ENCODE results near the gene BCAP29. TPM values are rescaled to one million over a fixed set of nuclear protein-coding genes. Genes with fewer than 3 reads are reported as not detected.

The BCAP29 gene
- total RNA-seq, 2 experiments from 2014 or later = 18.9 to 21.0 TPM

GRCh38 chr7:107563081-107563774 lies 16.8 kb upstream of the BCAP29 start:
- H3K4me1 Mint-ChIP-seq (ENCODE audit: low read depth) = peaks cover 61% of the 10 kb centered on the region
- H3K36me3 Mint-ChIP-seq (ENCODE audit: low read depth) = peaks cover 13% of the 10 kb centered on the region
- no peaks in the 10 kb centered on the region for H3K9me3 Mint-ChIP-seq
- intact Hi-C loops (cut with micrococcal nuclease) = loop anchor here (1.0 to 5.0 kb wide), 8 partner anchors 17 to 964 kb away; partner anchors contain the start of genes BCAP29, DLD and PNPLA8
- H3K27me3 Mint-ChIP-seq (ENCODE audit: low read depth) = no peaks in the 10 kb centered on the region
- peak overlapping the region; percentile 87 for H3K27ac Mint-ChIP-seq
- CTCF ChIA-PET = interaction anchor here (1.3 to 1.4 kb wide), 2 partner anchors 82 to 180 kb away, joined by 3 to 4 read pairs; no protein-coding TSS in a partner anchor
- H3K4me3 Mint-ChIP-seq = peak overlapping the region; percentile 82
- DNase-seq = no peak

GRCh38 chr7:107563775-107564552 lies 16.1 kb upstream of the BCAP29 start, which contains the start of the genes COG5 and DUS4L:
COG5 (minus strand) TSS chr7:107563920; CDS start chr7:107563896, 24 bp downstream.
DUS4L (plus strand) TSS chr7:107563971; CDS start chr7:107567071, 3,100 bp downstream.
- Mint-ChIP-seq H3K27me3 (ENCODE audit: low read depth) (no peaks in the 10 kb centered on the region), H3K27ac (peak within 1 kb of the TSS; percentile 92), H3K4me1 (ENCODE audit: low read depth) (peaks cover 61% of the 10 kb centered on the region), H3K9me3 (no peaks in the 10 kb centered on the region), H3K36me3 (ENCODE audit: low read depth) (peaks cover 15% of the 10 kb centered on the region), H3K4me3 (peak within 1 kb of the TSS; percentile 82)
- DNase-seq = peak; percentile 87
- intact Hi-C loops (cut with micrococcal nuclease) = loop anchor here (1.0 to 5.0 kb wide), 9 partner anchors 16 to 963 kb away; partner anchors contain the start of genes BCAP29, DLD and PNPLA8
- CTCF ChIA-PET = interaction anchor here (0.5 to 1.4 kb wide), 3 partner anchors 81 to 555 kb away, joined by 3 to 4 read pairs (median 4); no protein-coding TSS in a partner anchor

GRCh38 chr7:107564553-107565298 lies 15.3 kb upstream of the BCAP29 start:
- CTCF ChIA-PET = interaction anchor here (1.3 to 1.4 kb wide), 3 partner anchors 15 to 179 kb away, joined by 3 to 4 read pairs (median 4); partner anchors contain the start of gene BCAP29
- H3K36me3 Mint-ChIP-seq (ENCODE audit: low read depth) = peaks cover 15% of the 10 kb centered on the region
- no peaks in the 10 kb centered on the region for H3K9me3 Mint-ChIP-seq
- peak overlapping the region; percentile 82 for H3K4me3 Mint-ChIP-seq
- DNase-seq = no peak
- peak overlapping the region; percentile 92 for H3K27ac Mint-ChIP-seq
- H3K27me3 Mint-ChIP-seq (ENCODE audit: low read depth) = no peaks in the 10 kb centered on the region
- peaks cover 54% of the 10 kb centered on the region for H3K4me1 Mint-ChIP-seq (ENCODE audit: low read depth)
- intact Hi-C loops (cut with micrococcal nuclease) = loop anchor here (1.0 to 5.0 kb wide), 3 partner anchors 160 to 963 kb away; partner anchors contain the start of gene PNPLA8

GRCh38 chr7:107570298-107570697 lies 9.7 kb upstream of the BCAP29 start:
- CTCF ChIA-PET = no interaction called here
- no peak overlapping the region for H3K4me3 Mint-ChIP-seq
- intact Hi-C loops (cut with micrococcal nuclease) = no loop called here

GRCh38 chr7:107573537-107573936 lies 6.5 kb upstream of the BCAP29 start:
- Mint-ChIP-seq H3K4me1 (ENCODE audit: low read depth) (peaks cover 2% of the 10 kb centered on the region), H3K36me3 (ENCODE audit: low read depth) (peaks cover 7% of the 10 kb centered on the region), H3K9me3 (no peaks in the 10 kb centered on the region), H3K4me3 (no peak overlapping the region), H3K27ac (no peak overlapping the region), H3K27me3 (ENCODE audit: low read depth) (no peaks in the 10 kb centered on the region)
- DNase-seq = no peak
- CTCF ChIA-PET = no interaction called here
- intact Hi-C loops (cut with micrococcal nuclease) = no loop called here

More at GRCh38 chr7:107570298-107570697, 9.7 kb upstream of the BCAP29 start:
- no peak overlapping the region for H3K27ac Mint-ChIP-seq
- H3K9me3 Mint-ChIP-seq = no peaks in the 10 kb centered on the region
- peaks cover 17% of the 10 kb centered on the region for H3K36me3 Mint-ChIP-seq (ENCODE audit: low read depth)
- no peak for DNase-seq
- no peaks in the 10 kb centered on the region for H3K27me3 Mint-ChIP-seq (ENCODE audit: low read depth)
- peaks cover 9% of the 10 kb centered on the region for H3K4me1 Mint-ChIP-seq (ENCODE audit: low read depth)

- Mint-ChIP-seq H3K9me3 (no peaks in the 10 kb centered on the region), H3K36me3 (ENCODE audit: low read depth) (peaks cover 4% of the 10 kb centered on the region), H3K27ac (peak overlapping the region; percentile 71), H3K27me3 (ENCODE audit: low read depth) (no peaks in the 10 kb centered on the region), H3K4me3 (peak overlapping the region; percentile 85), H3K4me1 (ENCODE audit: low read depth) (peaks cover 21% of the 10 kb centered on the region)
- intact Hi-C loops (cut with micrococcal nuclease) = no loop called here
- CTCF ChIA-PET = interaction anchor here (0.5 to 1.8 kb wide), 4 partner anchors 14 to 82 kb away, joined by 3 to 6 read pairs (median 4); no protein-coding TSS in a partner anchor
- DNase-seq = no peak
Observed at GRCh38 chr7:107579554-107579884, 527 bp upstream of the BCAP29 start.

DNA sequence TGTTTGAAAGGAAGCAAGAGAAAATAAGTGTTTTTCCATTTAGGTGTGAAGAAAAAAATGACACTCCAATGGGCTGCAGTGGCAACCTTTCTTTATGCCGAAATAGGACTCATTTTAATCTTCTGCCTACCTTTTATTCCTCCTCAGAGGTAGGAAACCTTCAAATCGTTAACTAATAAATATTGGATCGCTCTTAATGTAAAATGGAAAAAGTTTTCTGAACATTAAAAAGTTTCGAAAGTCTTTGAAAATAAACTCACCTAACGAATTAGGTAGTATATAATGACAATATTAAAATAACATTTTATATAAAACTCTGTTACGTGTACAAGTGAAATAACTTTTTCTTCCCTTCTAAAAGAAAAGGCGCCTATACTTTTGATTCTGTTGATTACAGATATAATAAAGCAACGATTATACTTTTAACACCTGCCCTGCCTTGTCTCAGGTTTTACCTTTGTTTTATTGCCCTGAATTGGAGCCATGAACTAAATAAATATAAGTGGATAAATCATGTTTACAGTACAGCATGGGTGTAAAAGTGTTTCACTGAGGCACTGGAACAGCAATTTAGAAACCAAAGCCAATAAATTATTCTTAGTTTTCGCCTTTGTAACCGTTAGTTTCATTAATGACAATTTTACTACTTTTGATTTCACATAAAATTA lies 804 bp downstream of the BCAP29 start:
- CTCF ChIA-PET = interaction anchor here (1.5 to 1.6 kb wide), 2 partner anchors 16 to 80 kb away, joined by 4 to 6 read pairs; partner anchors contain the start of gene SLC26A4
- intact Hi-C loops (cut with micrococcal nuclease) = loop anchor here (1.0 to 5.0 kb wide), 5 partner anchors 18 to 296 kb away; partner anchors contain the start of genes COG5 and DUS4L
- H3K36me3 Mint-ChIP-seq (ENCODE audit: low read depth) = peaks cover 13% of the 10 kb centered on the region
- no peaks in the 10 kb centered on the region for H3K9me3 Mint-ChIP-seq
- no peaks in the 10 kb centered on the region for H3K27me3 Mint-ChIP-seq (ENCODE audit: low read depth)
- peaks cover 21% of the 10 kb centered on the region for H3K4me1 Mint-ChIP-seq (ENCODE audit: low read depth)
- no peak overlapping the region for H3K27ac Mint-ChIP-seq
- no peak for DNase-seq
- H3K4me3 Mint-ChIP-seq = peak overlapping the region; percentile 74

DNA sequence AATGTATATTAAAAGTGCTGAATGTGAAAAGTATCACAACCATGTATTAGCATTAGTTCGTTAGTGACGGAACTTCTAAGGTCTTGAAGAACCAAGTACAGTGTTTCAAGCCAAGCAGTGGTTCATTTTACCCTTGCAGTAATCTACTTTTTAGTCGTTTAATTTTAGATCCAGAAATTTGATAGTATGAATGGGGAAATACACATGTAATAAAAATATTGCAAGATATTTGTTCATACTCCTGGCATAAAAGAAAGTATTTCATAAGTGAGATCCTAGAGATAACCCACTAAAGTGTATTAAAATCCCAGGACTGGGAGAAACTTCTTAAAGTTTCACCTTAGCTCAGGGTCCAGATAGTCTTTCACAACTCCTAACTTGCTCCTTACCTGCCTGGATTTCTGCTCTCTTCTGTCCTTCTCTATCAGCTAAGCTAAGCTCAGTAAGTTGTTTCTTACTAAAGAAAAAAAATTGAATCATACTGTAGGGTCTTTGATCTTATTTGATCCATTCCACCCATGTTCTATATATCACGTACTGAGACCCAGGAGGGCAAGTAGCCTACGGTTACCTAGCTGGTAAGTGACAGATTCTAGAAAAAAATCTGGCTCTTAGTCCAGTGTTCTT lies 1.5 kb downstream of the BCAP29 start:
- DNase-seq = no peak
- H3K27ac Mint-ChIP-seq = no peak overlapping the region
- H3K4me1 Mint-ChIP-seq (ENCODE audit: low read depth) = peaks cover 21% of the 10 kb centered on the region
- peaks cover 13% of the 10 kb centered on the region for H3K36me3 Mint-ChIP-seq (ENCODE audit: low read depth)
- H3K4me3 Mint-ChIP-seq = no peak overlapping the region
- no peaks in the 10 kb centered on the region for H3K27me3 Mint-ChIP-seq (ENCODE audit: low read depth)
- intact Hi-C loops (cut with micrococcal nuclease) = loop anchor here (5.0 kb wide), 1 partner anchor 296 kb away; no protein-coding TSS in a partner anchor
- no peaks in the 10 kb centered on the region for H3K9me3 Mint-ChIP-seq
- CTCF ChIA-PET = interaction anchor here (1.5 kb wide), 1 partner anchor 80 kb away, joined by 6 read pairs; the partner anchor contains the start of gene SLC26A4

DNA sequence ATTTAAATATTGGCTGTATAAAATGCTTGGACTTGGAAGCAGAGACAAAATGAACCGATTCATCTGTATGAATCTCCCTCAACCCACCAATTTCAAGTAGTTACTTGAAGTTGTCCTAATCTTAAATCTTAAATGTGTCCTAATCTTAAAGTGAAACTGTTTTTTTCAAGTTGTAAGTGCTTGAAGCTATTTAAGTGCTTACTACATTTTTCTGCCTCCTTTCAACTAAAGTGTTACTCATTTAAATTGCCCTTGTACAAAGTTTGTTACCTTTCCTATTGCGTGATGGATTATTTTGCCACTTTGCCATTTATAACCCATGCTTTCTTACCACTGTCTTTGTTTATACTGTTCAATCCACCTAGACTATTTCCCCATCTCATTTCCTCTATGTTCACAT lies 2.8 kb downstream of the BCAP29 start:
- CTCF ChIA-PET = no interaction called here
- Mint-ChIP-seq H3K27ac (no peak overlapping the region), H3K4me3 (no peak overlapping the region), H3K36me3 (ENCODE audit: low read depth) (peaks cover 13% of the 10 kb centered on the region), H3K27me3 (ENCODE audit: low read depth) (no peaks in the 10 kb centered on the region), H3K4me1 (ENCODE audit: low read depth) (peaks cover 21% of the 10 kb centered on the region), H3K9me3 (no peaks in the 10 kb centered on the region)
- no peak for DNase-seq
- intact Hi-C loops (cut with micrococcal nuclease) = loop anchor here (5.0 kb wide), 1 partner anchor 294 kb away; no protein-coding TSS in a partner anchor

DNA sequence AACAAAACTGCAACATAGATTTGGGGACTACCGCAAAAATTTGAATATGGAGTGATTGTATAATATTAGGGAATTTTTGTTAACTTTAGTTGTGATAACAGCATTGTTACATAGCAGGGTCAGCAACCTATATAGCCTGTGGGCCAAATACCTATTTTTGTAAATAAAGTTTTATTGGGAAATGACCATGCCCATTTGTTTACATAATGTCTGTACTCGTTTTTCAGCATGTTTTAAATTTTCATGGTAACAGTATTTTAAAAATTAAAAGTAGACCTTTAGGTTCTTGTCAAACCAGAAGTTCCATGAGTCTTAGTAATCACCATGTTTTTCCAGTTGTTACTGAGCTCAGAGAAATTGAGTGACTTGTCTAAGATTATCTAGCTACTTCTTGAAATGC lies 4.7 kb downstream of the BCAP29 start:
- no peaks in the 10 kb centered on the region for H3K27me3 Mint-ChIP-seq (ENCODE audit: low read depth)
- no peaks in the 10 kb centered on the region for H3K9me3 Mint-ChIP-seq
- no peak for DNase-seq
- intact Hi-C loops (cut with micrococcal nuclease) = loop anchor here (5.0 kb wide), 1 partner anchor 293 kb away; no protein-coding TSS in a partner anchor
- H3K27ac Mint-ChIP-seq = no peak overlapping the region
- H3K36me3 Mint-ChIP-seq (ENCODE audit: low read depth) = peaks cover 14% of the 10 kb centered on the region
- H3K4me1 Mint-ChIP-seq (ENCODE audit: low read depth) = peaks cover 15% of the 10 kb centered on the region
- CTCF ChIA-PET = interaction anchor here (0.5 kb wide), 1 partner anchor 190 kb away, joined by 3 read pairs; no protein-coding TSS in a partner anchor
- H3K4me3 Mint-ChIP-seq = no peak overlapping the region
